ENCODE results near the gene ZNF19. TPM values are rescaled to one million over a fixed set of nuclear protein-coding genes. Genes with fewer than 3 reads are reported as not detected.

Gene ZNF19
- total RNA-seq, 1 experiment from 2014 or later = 5.4 TPM

DNA sequence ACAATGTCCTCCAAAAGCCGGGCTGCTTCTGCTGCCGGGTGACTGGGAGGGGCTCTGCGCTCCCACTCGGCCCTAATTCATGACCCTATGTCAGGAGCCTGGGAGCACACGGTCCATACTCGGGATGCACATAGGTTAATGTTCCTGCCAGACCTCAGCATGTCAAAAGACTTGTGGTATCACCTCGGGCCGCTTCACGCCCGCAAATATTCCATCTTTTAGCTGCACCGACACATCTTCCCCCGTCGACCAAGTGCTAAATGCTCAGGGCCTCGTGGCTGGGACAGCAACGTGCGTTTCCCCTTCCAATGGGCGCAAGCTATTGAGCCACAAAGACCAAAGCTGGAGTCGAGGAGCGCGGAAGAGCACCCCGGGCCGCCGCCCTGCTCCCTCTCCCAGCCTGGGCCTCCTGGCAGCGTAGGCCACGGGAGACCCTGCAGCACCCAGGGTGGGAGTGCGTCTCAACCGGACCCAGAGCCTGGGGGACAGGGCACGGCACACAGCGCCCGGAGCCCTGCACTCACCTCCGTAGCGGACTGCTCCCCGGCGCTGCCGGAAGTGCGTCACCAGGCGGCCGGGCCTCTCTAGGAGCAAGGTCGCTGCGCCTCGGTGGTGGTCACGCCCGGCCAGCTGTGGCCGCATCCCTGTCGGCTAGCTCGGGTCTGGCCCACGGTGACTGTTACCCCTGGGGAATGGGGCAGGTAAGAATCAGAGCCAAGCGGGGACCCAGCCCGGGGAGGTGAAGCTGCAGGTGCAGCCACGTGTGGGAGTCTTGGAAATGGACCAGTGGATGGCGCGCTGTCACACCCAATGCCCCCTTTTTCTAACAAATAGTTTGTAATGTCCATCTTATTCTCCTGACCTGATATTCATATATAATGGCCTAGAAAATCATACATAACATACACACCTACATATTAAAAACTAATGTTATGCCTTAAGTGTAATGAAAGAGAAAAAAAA is 27.2 kb downstream of the ZNF19 start, which contains the start of gene ZNF23:
ZNF23 (minus strand) TSS at position 562 of the 963 bp plus-strand sequence. CDS start 5,451 bp downstream, outside the sequence.
- no peaks in the 10 kb centered on the region for H3K9me2 ChIP-seq (ENCODE audit: insufficient read depth)
- peaks cover 3 to 15% of the 10 kb centered on the region in 2 experiments; a peak in 3 of 4 replicates for H3K4me1 ChIP-seq (ENCODE audit: control insufficient read depth in 1 of 2, insufficient read depth in 2 of 2, low read length in 2 of 2)
- intact Hi-C loops (cut with micrococcal nuclease) = loop anchor here (1.0 kb wide), 1 partner anchor 22 kb away; no protein-coding TSS in a partner anchor
- H3K9me3 ChIP-seq (ENCODE audit: control insufficient read depth in 1 of 2, insufficient read depth in 1 of 2, low read depth in 1 of 2, low read length in 2 of 2) = no peaks in the 10 kb centered on the region
- peak within 1 kb of the TSS; percentile 91 for H3K4me2 ChIP-seq (ENCODE audit: low read length)
- H3K9ac ChIP-seq (ENCODE audit: low read length) = peak within 1 kb of the TSS; percentile 96
- H4K20me1 ChIP-seq (ENCODE audit: insufficient read depth) = 0 out of 2 replicates have a peak, but pooled peaks cover 6% of the 10 kb centered on the region
- DNase-seq (ENCODE audit: low read depth, low spot score) (peak; percentile 57), ATAC-seq (peak; percentile 99)
- no peaks in the 10 kb centered on the region for H3K36me3 ChIP-seq (ENCODE audit: control insufficient read depth in 1 of 2, insufficient read depth in 2 of 2, low read length in 2 of 2)
- H2AFZ ChIP-seq (ENCODE audit: low read depth, low read length, poor library complexity, severe bottlenecking) = peak within 1 kb of the TSS; percentile 41
- CTCF ChIA-PET = interaction anchor here (1.0 kb wide), 2 partner anchors 17 to 37 kb away, joined by 3 to 5 read pairs; no protein-coding TSS in a partner anchor
- H3K79me2 ChIP-seq (ENCODE audit: insufficient read depth, low read length) = peaks cover 27% of the 10 kb centered on the region
- RAD21 ChIA-PET (ENCODE audit: low non-redundant PET in 1 of 2, low total read pairs in 2 of 2, uncharacterized antibody in 2 of 2, unreplicated experiment in 2 of 2) = interaction anchor here in 1 of 2 experiments (1.3 kb wide), 1 partner anchor 13 kb away, joined by 5 read pairs; no protein-coding TSS in a partner anchor
- H3K27me3 ChIP-seq (ENCODE audit: insufficient read depth, low read length) = no peaks in the 10 kb centered on the region
- peak within 1 kb of the TSS; percentile 50 for H3K27ac ChIP-seq (ENCODE audit: low read depth, low read length)
- peak within 1 kb of the TSS; percentile 92 to 95 for H3K4me3 ChIP-seq (replicated peaks in 1 of 2; ENCODE audit: low read depth in 1 of 2, low read length in 2 of 2)
- POLR2A ChIA-PET = interaction anchor here (1.0 to 2.2 kb wide), 4 partner anchors 12 to 149 kb away, joined by 3 to 11 read pairs (median 3); no protein-coding TSS in a partner anchor
- TSS peak; percentile 79 for BruUV-seq (replicated peaks)
- TF ChIP-seq, protein P1, sequence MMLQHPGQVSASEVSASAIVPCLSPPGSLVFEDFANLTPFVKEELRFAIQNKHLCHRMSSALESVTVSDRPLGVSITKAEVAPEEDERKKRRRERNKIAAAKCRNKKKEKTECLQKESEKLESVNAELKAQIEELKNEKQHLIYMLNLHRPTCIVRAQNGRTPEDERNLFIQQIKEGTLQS (IDR thresholded peaks at IDR 0.05) = no peak
- TF ChIP-seq, protein P2, sequence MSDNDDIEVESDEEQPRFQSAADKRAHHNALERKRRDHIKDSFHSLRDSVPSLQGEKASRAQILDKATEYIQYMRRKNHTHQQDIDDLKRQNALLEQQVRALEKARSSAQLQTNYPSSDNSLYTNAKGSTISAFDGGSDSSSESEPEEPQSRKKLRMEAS (IDR thresholded peaks at IDR 0.05) = peak; percentile 85
- TF ChIP-seq RAD21 (IDR thresholded peaks at IDR 0.05; ENCODE audit: low read depth) (peak; percentile 50; the same call in 1 of the 2 replicates), POLR2AphosphoS5 (IDR thresholded peaks at IDR 0.05; ENCODE audit: low read depth, low read length) (peak; percentile 95), SP1 (IDR thresholded peaks at IDR 0.05; ENCODE audit: low read depth) (no peak; the same call in 1 of the 2 replicates), FOSL1 (IDR thresholded peaks at IDR 0.05; ENCODE audit: low read depth) (no peak), ELF1 (IDR thresholded peaks at IDR 0.05; ENCODE audit: borderline replicate concordance, low read depth) (no peak; the same call in 1 of the 2 replicates), CBX3 (IDR thresholded peaks at IDR 0.05; ENCODE audit: low read depth) (peak; percentile 61; the same call in 1 of the 2 replicates), EZH2phosphoT487 (IDR thresholded peaks at IDR 0.05; ENCODE audit: borderline replicate concordance) (no peak), YY1 (IDR thresholded peaks at IDR 0.05; ENCODE audit: extremely low read depth, insufficient replicate concordance, low read depth, low read length) (peak; percentile 80), CEBPB (IDR thresholded peaks at IDR 0.05; ENCODE audit: low read depth) (no peak), ZNF274 (IDR thresholded peaks at IDR 0.05; ENCODE audit: low read depth, low read length) (no peak), EZH2 (IDR thresholded peaks at IDR 0.05) (no peak), POLR2A (IDR thresholded peaks at IDR 0.05; ENCODE audit: borderline replicate concordance, extremely low read depth, insufficient read depth, insufficient read length) (peak; percentile 76)
- TF ChIP-seq, protein P3, sequence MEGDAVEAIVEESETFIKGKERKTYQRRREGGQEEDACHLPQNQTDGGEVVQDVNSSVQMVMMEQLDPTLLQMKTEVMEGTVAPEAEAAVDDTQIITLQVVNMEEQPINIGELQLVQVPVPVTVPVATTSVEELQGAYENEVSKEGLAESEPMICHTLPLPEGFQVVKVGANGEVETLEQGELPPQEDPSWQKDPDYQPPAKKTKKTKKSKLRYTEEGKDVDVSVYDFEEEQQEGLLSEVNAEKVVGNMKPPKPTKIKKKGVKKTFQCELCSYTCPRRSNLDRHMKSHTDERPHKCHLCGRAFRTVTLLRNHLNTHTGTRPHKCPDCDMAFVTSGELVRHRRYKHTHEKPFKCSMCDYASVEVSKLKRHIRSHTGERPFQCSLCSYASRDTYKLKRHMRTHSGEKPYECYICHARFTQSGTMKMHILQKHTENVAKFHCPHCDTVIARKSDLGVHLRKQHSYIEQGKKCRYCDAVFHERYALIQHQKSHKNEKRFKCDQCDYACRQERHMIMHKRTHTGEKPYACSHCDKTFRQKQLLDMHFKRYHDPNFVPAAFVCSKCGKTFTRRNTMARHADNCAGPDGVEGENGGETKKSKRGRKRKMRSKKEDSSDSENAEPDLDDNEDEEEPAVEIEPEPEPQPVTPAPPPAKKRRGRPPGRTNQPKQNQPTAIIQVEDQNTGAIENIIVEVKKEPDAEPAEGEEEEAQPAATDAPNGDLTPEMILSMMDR (IDR thresholded peaks at IDR 0.05 in 2 of 3, conservative IDR thresholded peaks at IDR 0.05 in 1 of 3; ENCODE audit: borderline replicate concordance in 1 of 3, insufficient read depth in 1 of 3, low read depth in 2 of 3, low read length in 2 of 3) = 0 out of 6 replicates have a peak, but pooled peaks of 2 of the 3 experiments have one; percentile 14 to 18
- TF ChIP-seq, protein P4, sequence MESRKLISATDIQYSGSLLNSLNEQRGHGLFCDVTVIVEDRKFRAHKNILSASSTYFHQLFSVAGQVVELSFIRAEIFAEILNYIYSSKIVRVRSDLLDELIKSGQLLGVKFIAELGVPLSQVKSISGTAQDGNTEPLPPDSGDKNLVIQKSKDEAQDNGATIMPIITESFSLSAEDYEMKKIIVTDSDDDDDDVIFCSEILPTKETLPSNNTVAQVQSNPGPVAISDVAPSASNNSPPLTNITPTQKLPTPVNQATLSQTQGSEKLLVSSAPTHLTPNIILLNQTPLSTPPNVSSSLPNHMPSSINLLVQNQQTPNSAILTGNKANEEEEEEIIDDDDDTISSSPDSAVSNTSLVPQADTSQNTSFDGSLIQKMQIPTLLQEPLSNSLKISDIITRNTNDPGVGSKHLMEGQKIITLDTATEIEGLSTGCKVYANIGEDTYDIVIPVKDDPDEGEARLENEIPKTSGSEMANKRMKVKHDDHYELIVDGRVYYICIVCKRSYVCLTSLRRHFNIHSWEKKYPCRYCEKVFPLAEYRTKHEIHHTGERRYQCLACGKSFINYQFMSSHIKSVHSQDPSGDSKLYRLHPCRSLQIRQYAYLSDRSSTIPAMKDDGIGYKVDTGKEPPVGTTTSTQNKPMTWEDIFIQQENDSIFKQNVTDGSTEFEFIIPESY (IDR thresholded peaks at IDR 0.05; ENCODE audit: extremely low read depth, insufficient replicate concordance, low read length) = no peak
